H1 (cell line): ENCODE measurements around the gene ADGB. TPM values are rescaled to one million over a fixed set of nuclear protein-coding genes. Genes with fewer than 3 reads are reported as not detected.

Experiments
- CTCF ChIA-PET: fragments of 300-600 bp; sonication (Branson Sonifier 250); formaldehyde crosslinking; loops from one replicate; lab custom pipeline; 2021; ENCODE audit not compliant: partially characterized antibody; lab: Charles Lee
- POLR2A ChIA-PET: fragments of 300-600 bp; sonication (Branson Sonifier 250); formaldehyde crosslinking; loops from one replicate; lab custom pipeline; 2021; ENCODE audit warnings: inconsistent platforms; ENCODE audit not compliant: partially characterized antibody; lab: Charles Lee
- DNase-seq, 2 experiments: peaks; one replicate each; pipeline versions ENCODE4 v3.0.0 to v3.0.0-alpha.2; 2010 to 2022; ENCODE audit warnings: low spot score in 2 of 2, low read depth in 1 of 2, mixed read lengths in 1 of 2
- FAIRE-seq: peaks from 2 replicates; lab custom pipeline; 2011; peaks lifted over from hg19 to GRCh38; lab: Jason Lieb, UNC
- H2AFZ ChIP-seq: 2 replicates; pipeline ENCODE4 v1.8.1; 2012; ENCODE audit warnings: low read length, inconsistent platforms
- H2AK5ac ChIP-seq: 2 replicates; pipeline ENCODE4 v1.6.1; 2013; ENCODE audit warnings: low read depth, low read length
- H2BK120ac ChIP-seq: replicated peaks from 2 replicates; pipeline ENCODE3; 2013; ENCODE audit warnings: low read depth, low read length, inconsistent platforms
- H2BK12ac ChIP-seq: 2 replicates; pipeline ENCODE4 v1.6.1; 2013; ENCODE audit warnings: low read depth, low read length
- H2BK15ac ChIP-seq: 2 replicates; pipeline ENCODE4 v1.6.1; 2013; ENCODE audit warnings: low read length
- H2BK20ac ChIP-seq: 2 replicates; pipeline ENCODE4 v1.6.1; 2013; ENCODE audit warnings: low read length
- H2BK5ac ChIP-seq: 2 replicates; pipeline ENCODE4 v1.6.1; 2013; ENCODE audit warnings: low read depth, low read length
- H3K14ac ChIP-seq: 2 replicates; pipeline ENCODE4 v1.6.1; 2013; ENCODE audit warnings: inconsistent platforms; ENCODE audit not compliant: insufficient read length
- H3K18ac ChIP-seq: 2 replicates; pipeline ENCODE4 v1.6.1; 2013; ENCODE audit warnings: low read length; ENCODE audit errors: extremely low read depth
- H3K23ac ChIP-seq: 2 replicates; pipeline ENCODE4 v1.6.1; 2013; ENCODE audit warnings: inconsistent platforms; ENCODE audit not compliant: insufficient read length
- H3K23me2 ChIP-seq: 2 replicates; pipeline ENCODE4 v1.6.1; 2013; ENCODE audit warnings: low read depth, low read length
- H3K27ac ChIP-seq: 2 replicates; pipeline ENCODE4 v1.6.1; 2011; ENCODE audit warnings: low read depth, low read length, inconsistent platforms
- H3K27me3 ChIP-seq, 4 experiments: replicated peaks in 1 of 4; 1 replicate in 1 of 4; 2 replicates in 3 of 4; pipeline versions ENCODE4 v1.6.1 to v1.8.1; 2011 to 2013; ENCODE audit warnings: low read length in 3 of 4, mild to moderate bottlenecking in 3 of 4, inconsistent platforms in 2 of 4, mixed read lengths in 2 of 4, moderate library complexity in 1 of 4; ENCODE audit not compliant: control insufficient read depth in 3 of 4, insufficient read depth in 3 of 4; ENCODE audit errors: extremely low read depth in 1 of 4
- H3K36me3 ChIP-seq, 4 experiments: 2 replicates each; pipeline versions ENCODE4 v1.6.1 to v1.8.1; 2011 to 2013; ENCODE audit warnings: mild to moderate bottlenecking in 4 of 4, low read length in 3 of 4, moderate library complexity in 2 of 4, control low read depth in 1 of 4, inconsistent platforms in 1 of 4; ENCODE audit not compliant: insufficient read depth in 4 of 4, control insufficient read depth in 2 of 4
- H3K4ac ChIP-seq: replicated peaks from 2 replicates; pipeline ENCODE3; 2013; ENCODE audit warnings: low read length, low read depth, mixed read lengths, inconsistent platforms; ENCODE audit not compliant: insufficient read length
- H3K4me1 ChIP-seq, 4 experiments: replicated peaks in 1 of 4; 1 replicate in 1 of 4; 2 replicates in 3 of 4; pipeline versions ENCODE4 v1.6.1 to v1.8.1; 2011 to 2013; ENCODE audit warnings: low read length in 3 of 4, inconsistent platforms in 2 of 4, mixed read lengths in 1 of 4; ENCODE audit not compliant: insufficient read depth in 4 of 4, control insufficient read depth in 3 of 4
- H3K4me2 ChIP-seq, 2 experiments: 2 replicates each; pipeline versions ENCODE4 v1.6.1 to v1.8.1; 2011 to 2013; ENCODE audit warnings: low read depth in 2 of 2, low read length in 2 of 2, control low read depth in 1 of 2, inconsistent platforms in 1 of 2, mild to moderate bottlenecking in 1 of 2; ENCODE audit not compliant: insufficient read depth in 1 of 2
- H3K4me3 ChIP-seq, 4 experiments: fragments of 200-600, 300-600 bp in 1 of 4; sonication (generic), shearing (Covaris generic), sonication (Bioruptor Twin) in 1 of 4; 2 replicates each; pipeline versions ENCODE4 v1.5.1 to v1.8.1; 2011 to 2016; ENCODE audit warnings: low read length in 4 of 4, low read depth in 3 of 4, control low read depth in 2 of 4, inconsistent platforms in 2 of 4, mild to moderate bottlenecking in 2 of 4, mixed read lengths in 1 of 4, moderate library complexity in 1 of 4; ENCODE audit not compliant: insufficient read depth in 2 of 4; ENCODE audit errors: extremely low read depth in 1 of 4
- H3K56ac ChIP-seq: replicated peaks from 2 replicates; pipeline ENCODE3; 2013; ENCODE audit warnings: low read depth, mild to moderate bottlenecking, mixed read lengths, low read length, inconsistent platforms; ENCODE audit not compliant: insufficient read length
- H3K79me1 ChIP-seq: 2 replicates; pipeline ENCODE4 v1.6.1; 2013; ENCODE audit warnings: low read depth, low read length, control low read depth
- H3K79me2 ChIP-seq, 2 experiments: 2 replicates each; pipeline versions ENCODE4 v1.6.1 to v1.8.1; 2012 to 2013; ENCODE audit warnings: low read length in 2 of 2, mild to moderate bottlenecking in 2 of 2, inconsistent platforms in 1 of 2; ENCODE audit not compliant: insufficient read depth in 2 of 2, control insufficient read depth in 1 of 2
- H3K9ac ChIP-seq, 4 experiments: replicated peaks in 1 of 4; 1 replicate in 1 of 4; 2 replicates in 3 of 4; pipeline versions ENCODE4 v1.6.1 to v1.8.1; 2011 to 2013; ENCODE audit warnings: low read depth in 3 of 4, low read length in 3 of 4, control low read depth in 2 of 4, mild to moderate bottlenecking in 2 of 4, moderate library complexity in 2 of 4, inconsistent platforms in 1 of 4; ENCODE audit errors: extremely low read depth in 1 of 4
- H3K9me3 ChIP-seq, 2 experiments: 2 replicates each; pipeline versions ENCODE4 v1.6.1 to v1.8.1; 2012 to 2013; ENCODE audit warnings: mild to moderate bottlenecking in 2 of 2, moderate library complexity in 2 of 2, control low read depth in 1 of 2, inconsistent platforms in 1 of 2, low read depth in 1 of 2, low read length in 1 of 2, mixed read lengths in 1 of 2; ENCODE audit not compliant: insufficient read depth in 2 of 2
- H4K20me1 ChIP-seq, 2 experiments: replicated peaks in 1 of 2; 2 replicates each; pipeline versions ENCODE3 to v1.8.1; 2011 to 2013; ENCODE audit warnings: inconsistent platforms in 2 of 2, low read length in 2 of 2, mild to moderate bottlenecking in 1 of 2; ENCODE audit not compliant: insufficient read depth in 2 of 2, control insufficient read depth in 1 of 2
- H4K5ac ChIP-seq: 2 replicates; pipeline ENCODE4 v1.6.1; 2013; ENCODE audit warnings: low read length, low read depth, mixed read lengths, inconsistent platforms; ENCODE audit not compliant: insufficient read length
- H4K8ac ChIP-seq: 2 replicates; pipeline ENCODE4 v1.8.0; 2013; ENCODE audit warnings: mild to moderate bottlenecking, moderate library complexity, low read length, inconsistent platforms; ENCODE audit not compliant: insufficient read depth; ENCODE audit errors: extremely low read depth
- H4K91ac ChIP-seq: replicated peaks from 2 replicates; pipeline ENCODE3; 2013; ENCODE audit warnings: low read length, mixed read lengths, inconsistent platforms; ENCODE audit not compliant: insufficient read length
- CBX5 ChIP-seq: fragments of 300-800, 300-1000 bp; sonication (generic); IDR thresholded peaks from 2 replicates; pipeline ENCODE4 v1.7.1; 2016; ENCODE audit warnings: antibody characterized with exemption, low read length, low read depth
- PHF8 ChIP-seq: fragments of 200-600 bp; sonication (generic); conservative IDR thresholded peaks from 2 replicates; pipeline ENCODE4 v1.7.1; 2012; ENCODE audit warnings: low read depth, mild to moderate bottlenecking, inconsistent platforms, low read length, moderate library complexity
- SIN3A ChIP-seq, 2 experiments: IDR thresholded peaks in 1 of 2; conservative IDR thresholded peaks in 1 of 2; 2 replicates each; pipeline ENCODE4 v1.6.1; 2011 to 2012; ENCODE audit warnings: low read length in 2 of 2, improper control_type of control experiment in 1 of 2, low read depth in 1 of 2, mild to moderate bottlenecking in 1 of 2
- SIRT6 ChIP-seq: IDR thresholded peaks from one replicate; pipeline ENCODE4 v1.7.1; 2012; ENCODE audit warnings: low read length, inconsistent platforms
- TAF1 ChIP-seq: IDR thresholded peaks from 2 replicates; pipeline ENCODE4 v1.6.1; 2011; ENCODE audit warnings: mild to moderate bottlenecking, low read depth, low read length
- TCF12 ChIP-seq: IDR thresholded peaks from 2 replicates; pipeline ENCODE4 v1.6.1; 2011; ENCODE audit warnings: low read depth, mild to moderate bottlenecking, low read length
- WGBS, 2 experiments: shearing (Covaris generic) in 1 of 2; methylation state at CpG; one replicate each; pipeline versions ENCODE4 v1.1.6 to v1.1.7; 2013 to 2015; ENCODE audit warnings: low lambda C conversion rate in 2 of 2, mixed read lengths in 2 of 2, inconsistent platforms in 1 of 2, low coverage in 1 of 2, missing lambda C conversion rate in 1 of 2; ENCODE audit not compliant: insufficient replicate concordance in 2 of 2, insufficient coverage in 1 of 2, insufficient read length in 1 of 2; ENCODE audit errors: extremely low coverage in 1 of 2, missing lambda C conversion rate in 1 of 2; 5-methylcytosine and 5-hydroxymethylcytosine counted together
- polyA plus RNA-seq, 7 experiments: library from polyadenylated mRNA; depleted of rRNA in 3 of 7; stranded (reverse) in 5 of 7; unstranded in 2 of 7; fragments of >200 nt in 5 of 7; fragments of 200-250 nt in 2 of 7; gene quantifications; 1 replicate in 5 of 7; 2 replicates in 1 of 7; 4 replicates in 1 of 7; pipeline versions ENCODE4 v1.2.1 to v1.2.3, GENCODE V29; 2011 to 2013; ENCODE audit warnings: missing spikeins in 2 of 7, mixed read lengths in 2 of 7
- total RNA-seq: library from RNA; stranded (reverse); fragmentation: NEBNext Ultra II Directional; extraction: Animal tissue kit (Norgen Biotek cat#: 25700); gene quantifications from 2 replicates; pipeline ENCODE4 v1.2.1, GENCODE V29; 2021

The ADGB gene
- total and polyA plus RNA-seq, 2 of the 8 experiments (the other 6 are each of a cell fraction or from before 2014, with no cell fraction given): not detected

GRCh38 chr6:146753306-146753705, 154.5 kb downstream of the ADGB start:
- Histone ChIP-seq H3K4me3 (no peak overlapping the region), H2BK20ac (no peak overlapping the region), H3K27me3 (no peaks in the 10 kb centered on the region), H2BK12ac (no peak overlapping the region), H3K14ac (no peak overlapping the region), H3K36me3 (no peaks in the 10 kb centered on the region), H2BK5ac (no peak overlapping the region), H4K20me1 (no peaks in the 10 kb centered on the region), H3K4ac (no peak overlapping the region), H4K91ac (no peak overlapping the region), H3K56ac (no peak overlapping the region), H3K9ac (no peak overlapping the region), H3K79me1 (no peaks in the 10 kb centered on the region), H3K79me2 (no peaks in the 10 kb centered on the region), H4K5ac (no peak overlapping the region), H3K23me2 (no peaks in the 10 kb centered on the region), H3K27ac (no peak overlapping the region), H2BK15ac (no peak overlapping the region), H3K9me3 (no peaks in the 10 kb centered on the region; a peak in 1 of 4 replicates), H3K23ac (no peak overlapping the region), H4K8ac (no peak overlapping the region), H2AFZ (no peak overlapping the region), H2AK5ac (no peak overlapping the region), H2BK120ac (no peak overlapping the region), H3K4me2 (no peak overlapping the region), H3K18ac (no peak overlapping the region), H3K4me1 (no peaks in the 10 kb centered on the region)
- DNase-seq: no peak
- no peak for FAIRE-seq
- TF ChIP-seq SIRT6: no peak
- TF ChIP-seq TCF12: no peak
- TF ChIP-seq TAF1: no peak
- TF ChIP-seq SIN3A (conservative IDR thresholded peaks at IDR 0.05 in 1 of 2, IDR thresholded peaks at IDR 0.05 in 1 of 2; ENCODE audit: low read depth in 1 of 2, low read length in 2 of 2): no peak
- TF ChIP-seq CBX5: no peak
- TF ChIP-seq PHF8: no peak
- ChIA-PET POLR2A (no interaction called here), CTCF (no interaction called here)
- WGBS, 2 experiments: 92% methylated on average over 2 of the region's 2 CpGs; no CpG with 5 or more reads in 1 of the 2 experiments
